ENCODE results near the gene HDAC7.

HDAC7 gene

GRCh38 chr12:47815447-47815846 lies 4.3 kb downstream of the HDAC7 start:
- TF ChIP-seq CEBPB (IDR thresholded peaks at IDR 0.05) = peak; percentile 80

DNA sequence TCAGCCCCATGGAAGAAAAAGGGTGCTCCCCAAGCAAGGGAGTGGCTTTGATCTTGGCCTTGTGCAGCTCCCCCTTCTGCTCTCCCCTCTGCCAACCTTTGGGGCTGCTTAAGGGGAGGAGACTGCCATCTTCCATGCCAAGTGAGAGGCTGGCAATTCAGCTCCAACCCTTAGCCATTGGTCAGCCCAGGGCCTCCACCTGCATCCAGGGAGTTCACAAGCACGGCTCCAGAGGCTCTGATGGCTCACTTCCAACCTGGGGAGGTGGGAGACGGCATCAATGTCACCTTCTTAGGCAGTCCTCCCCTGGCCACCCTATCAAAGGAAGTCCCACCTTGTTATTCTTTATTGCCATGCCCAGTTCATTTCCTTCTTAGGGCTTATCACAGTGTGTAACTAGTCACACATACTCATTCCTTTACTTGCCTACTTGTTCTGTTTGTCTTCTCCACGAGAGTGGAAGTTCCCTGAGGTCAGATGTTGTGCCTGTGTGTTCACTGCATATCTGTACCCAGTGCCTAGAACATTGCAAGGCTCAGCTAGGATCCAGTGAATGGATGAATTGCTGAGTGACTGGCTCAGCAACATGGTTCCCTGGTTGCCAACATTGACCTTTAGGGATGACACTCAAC lies 5.0 kb downstream of the HDAC7 start:
- TF ChIP-seq CEBPB (IDR thresholded peaks at IDR 0.05) (no peak), EGR1 (IDR thresholded peaks at IDR 0.05) (no peak), REST (IDR thresholded peaks at IDR 0.05; ENCODE audit: low read depth) (no peak), NFIC (IDR thresholded peaks at IDR 0.05) (no peak), CREB1 (IDR thresholded peaks at IDR 0.05; ENCODE audit: low read depth) (no peak), RAD21 (IDR thresholded peaks at IDR 0.05; ENCODE audit: low read depth) (no peak), EP300 (IDR thresholded peaks at IDR 0.05; ENCODE audit: borderline replicate concordance) (no peak), TAF1 (IDR thresholded peaks at IDR 0.05; ENCODE audit: low read depth) (no peak), TCF12 (IDR thresholded peaks at IDR 0.05; ENCODE audit: low read depth) (no peak), FOXM1 (IDR thresholded peaks at IDR 0.05; ENCODE audit: borderline replicate concordance, low read depth) (no peak), ZBTB7A (IDR thresholded peaks at IDR 0.05; ENCODE audit: low read depth) (no peak), YY1 (IDR thresholded peaks at IDR 0.05; ENCODE audit: low read depth) (no peak), USF1 (IDR thresholded peaks at IDR 0.05) (no peak), TEAD4 (IDR thresholded peaks at IDR 0.05) (no peak)
- TF ChIP-seq, protein P1, sequence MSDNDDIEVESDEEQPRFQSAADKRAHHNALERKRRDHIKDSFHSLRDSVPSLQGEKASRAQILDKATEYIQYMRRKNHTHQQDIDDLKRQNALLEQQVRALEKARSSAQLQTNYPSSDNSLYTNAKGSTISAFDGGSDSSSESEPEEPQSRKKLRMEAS (IDR thresholded peaks at IDR 0.05) = no peak

GRCh38 chr12:47813511-47814196 lies 6.0 kb downstream of the HDAC7 start:
- no peak for TF ChIP-seq ZBTB7A (IDR thresholded peaks at IDR 0.05; ENCODE audit: low read depth)
- TF ChIP-seq NFIC (IDR thresholded peaks at IDR 0.05) = no peak
- TF ChIP-seq TEAD4 (IDR thresholded peaks at IDR 0.05) = no peak
- no peak for TF ChIP-seq FOXM1 (IDR thresholded peaks at IDR 0.05; ENCODE audit: borderline replicate concordance, low read depth)
- no peak for TF ChIP-seq REST (IDR thresholded peaks at IDR 0.05; ENCODE audit: low read depth)
- no peak for TF ChIP-seq CREB1 (IDR thresholded peaks at IDR 0.05; ENCODE audit: low read depth)
- no peak for TF ChIP-seq RAD21 (IDR thresholded peaks at IDR 0.05; ENCODE audit: low read depth)
- TF ChIP-seq YY1 (IDR thresholded peaks at IDR 0.05; ENCODE audit: low read depth) = no peak
- no peak for TF ChIP-seq CEBPB (IDR thresholded peaks at IDR 0.05)
- TF ChIP-seq, protein P1 (IDR thresholded peaks at IDR 0.05) = no peak
- no peak for TF ChIP-seq USF1 (IDR thresholded peaks at IDR 0.05)
- no peak for TF ChIP-seq TAF1 (IDR thresholded peaks at IDR 0.05; ENCODE audit: low read depth)
- no peak for TF ChIP-seq TCF12 (IDR thresholded peaks at IDR 0.05; ENCODE audit: low read depth)

DNA sequence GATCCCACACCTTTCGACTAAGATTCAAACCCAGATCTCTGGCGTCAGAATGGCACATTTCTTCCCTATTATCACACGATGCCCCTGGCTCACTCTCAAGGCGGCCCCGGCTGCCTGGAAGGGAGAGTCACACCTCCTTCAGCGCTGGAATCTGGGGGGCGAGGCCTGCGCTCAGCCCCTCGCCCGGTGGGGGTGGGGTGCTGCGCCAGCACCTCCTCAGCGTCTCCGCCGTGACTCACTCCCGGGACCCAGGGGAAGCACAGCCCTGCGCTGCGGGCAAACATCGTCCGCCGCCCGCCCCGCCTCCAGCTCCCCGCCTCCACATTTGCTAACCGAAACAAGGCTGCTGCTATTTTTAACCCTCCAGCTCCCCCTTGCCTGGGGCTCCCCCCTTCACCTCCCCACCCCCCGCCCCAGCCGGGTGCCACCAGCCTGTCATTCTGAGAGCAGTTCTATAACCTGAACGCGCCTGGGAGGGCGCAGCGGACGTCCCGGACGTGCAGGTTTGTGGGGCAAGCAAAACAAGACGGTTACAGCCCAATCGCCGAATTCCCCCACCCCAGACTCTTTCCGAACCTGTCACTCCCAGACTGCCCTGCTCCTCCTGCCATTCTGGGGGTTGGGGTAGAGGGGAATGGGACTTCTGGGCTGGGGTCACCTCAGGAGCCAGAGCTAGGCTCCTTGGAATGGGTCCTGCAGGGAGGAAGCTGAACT lies 6.7 kb downstream of the HDAC7 start:
- TF ChIP-seq YY1 (IDR thresholded peaks at IDR 0.05; ENCODE audit: low read depth) (no peak), ZBTB7A (IDR thresholded peaks at IDR 0.05; ENCODE audit: low read depth) (0 out of 2 replicates have a peak, but pooled peaks have one; percentile 21), REST (IDR thresholded peaks at IDR 0.05; ENCODE audit: low read depth) (no peak), CEBPB (IDR thresholded peaks at IDR 0.05) (no peak), CREB1 (IDR thresholded peaks at IDR 0.05; ENCODE audit: low read depth) (no peak), EGR1 (IDR thresholded peaks at IDR 0.05) (no peak), RAD21 (IDR thresholded peaks at IDR 0.05; ENCODE audit: low read depth) (no peak), EP300 (IDR thresholded peaks at IDR 0.05; ENCODE audit: borderline replicate concordance) (no peak)
